H1 (cell line): ENCODE data around the gene ZNF407. TPM values are rescaled to one million over a fixed set of nuclear protein-coding genes. Genes with fewer than 3 reads are reported as not detected.
A peak's percentile ranks its signal among the peaks of the same experiment; 100 is the strongest.

ENCODE experiments used
- CTCF ChIA-PET: fragments of 300-600 bp; sonication (Branson Sonifier 250); formaldehyde crosslinking; loops from one replicate; lab custom pipeline; 2021; ENCODE audit not compliant: partially characterized antibody; lab: Charles Lee
- POLR2A ChIA-PET: fragments of 300-600 bp; sonication (Branson Sonifier 250); formaldehyde crosslinking; loops from one replicate; lab custom pipeline; 2021; ENCODE audit warnings: inconsistent platforms; ENCODE audit not compliant: partially characterized antibody; lab: Charles Lee
- DNase-seq, 2 experiments: peaks; one replicate each; pipeline versions ENCODE4 v3.0.0 to v3.0.0-alpha.2; 2010 to 2022; ENCODE audit warnings: low spot score in 2 of 2, low read depth in 1 of 2, mixed read lengths in 1 of 2
- FAIRE-seq: peaks from 2 replicates; lab custom pipeline; 2011; peaks lifted over from hg19 to GRCh38; lab: Jason Lieb, UNC
- H2AFZ ChIP-seq: 2 replicates; pipeline ENCODE4 v1.8.1; 2012; ENCODE audit warnings: low read length, inconsistent platforms
- H2AK5ac ChIP-seq: 2 replicates; pipeline ENCODE4 v1.6.1; 2013; ENCODE audit warnings: low read depth, low read length
- H2BK120ac ChIP-seq: replicated peaks from 2 replicates; pipeline ENCODE3; 2013; ENCODE audit warnings: low read depth, low read length, inconsistent platforms
- H2BK12ac ChIP-seq: 2 replicates; pipeline ENCODE4 v1.6.1; 2013; ENCODE audit warnings: low read depth, low read length
- H2BK15ac ChIP-seq: 2 replicates; pipeline ENCODE4 v1.6.1; 2013; ENCODE audit warnings: low read length
- H2BK20ac ChIP-seq: 2 replicates; pipeline ENCODE4 v1.6.1; 2013; ENCODE audit warnings: low read length
- H2BK5ac ChIP-seq: 2 replicates; pipeline ENCODE4 v1.6.1; 2013; ENCODE audit warnings: low read depth, low read length
- H3K14ac ChIP-seq: 2 replicates; pipeline ENCODE4 v1.6.1; 2013; ENCODE audit warnings: inconsistent platforms; ENCODE audit not compliant: insufficient read length
- H3K18ac ChIP-seq: 2 replicates; pipeline ENCODE4 v1.6.1; 2013; ENCODE audit warnings: low read length; ENCODE audit errors: extremely low read depth
- H3K23ac ChIP-seq: 2 replicates; pipeline ENCODE4 v1.6.1; 2013; ENCODE audit warnings: inconsistent platforms; ENCODE audit not compliant: insufficient read length
- H3K23me2 ChIP-seq: 2 replicates; pipeline ENCODE4 v1.6.1; 2013; ENCODE audit warnings: low read depth, low read length
- H3K27ac ChIP-seq: 2 replicates; pipeline ENCODE4 v1.6.1; 2011; ENCODE audit warnings: low read depth, low read length, inconsistent platforms
- H3K27me3 ChIP-seq, 4 experiments: replicated peaks in 1 of 4; 1 replicate in 1 of 4; 2 replicates in 3 of 4; pipeline versions ENCODE4 v1.6.1 to v1.8.1; 2011 to 2013; ENCODE audit warnings: low read length in 3 of 4, mild to moderate bottlenecking in 3 of 4, inconsistent platforms in 2 of 4, mixed read lengths in 2 of 4, moderate library complexity in 1 of 4; ENCODE audit not compliant: control insufficient read depth in 3 of 4, insufficient read depth in 3 of 4; ENCODE audit errors: extremely low read depth in 1 of 4
- H3K36me3 ChIP-seq, 4 experiments: 2 replicates each; pipeline versions ENCODE4 v1.6.1 to v1.8.1; 2011 to 2013; ENCODE audit warnings: mild to moderate bottlenecking in 4 of 4, low read length in 3 of 4, moderate library complexity in 2 of 4, control low read depth in 1 of 4, inconsistent platforms in 1 of 4; ENCODE audit not compliant: insufficient read depth in 4 of 4, control insufficient read depth in 2 of 4
- H3K4ac ChIP-seq: replicated peaks from 2 replicates; pipeline ENCODE3; 2013; ENCODE audit warnings: low read length, low read depth, mixed read lengths, inconsistent platforms; ENCODE audit not compliant: insufficient read length
- H3K4me1 ChIP-seq, 4 experiments: replicated peaks in 1 of 4; 1 replicate in 1 of 4; 2 replicates in 3 of 4; pipeline versions ENCODE4 v1.6.1 to v1.8.1; 2011 to 2013; ENCODE audit warnings: low read length in 3 of 4, inconsistent platforms in 2 of 4, mixed read lengths in 1 of 4; ENCODE audit not compliant: insufficient read depth in 4 of 4, control insufficient read depth in 3 of 4
- H3K4me2 ChIP-seq, 2 experiments: 2 replicates each; pipeline versions ENCODE4 v1.6.1 to v1.8.1; 2011 to 2013; ENCODE audit warnings: low read depth in 2 of 2, low read length in 2 of 2, control low read depth in 1 of 2, inconsistent platforms in 1 of 2, mild to moderate bottlenecking in 1 of 2; ENCODE audit not compliant: insufficient read depth in 1 of 2
- H3K4me3 ChIP-seq, 4 experiments: fragments of 200-600, 300-600 bp in 1 of 4; sonication (generic), shearing (Covaris generic), sonication (Bioruptor Twin) in 1 of 4; 2 replicates each; pipeline versions ENCODE4 v1.5.1 to v1.8.1; 2011 to 2016; ENCODE audit warnings: low read length in 4 of 4, low read depth in 3 of 4, control low read depth in 2 of 4, inconsistent platforms in 2 of 4, mild to moderate bottlenecking in 2 of 4, mixed read lengths in 1 of 4, moderate library complexity in 1 of 4; ENCODE audit not compliant: insufficient read depth in 2 of 4; ENCODE audit errors: extremely low read depth in 1 of 4
- H3K56ac ChIP-seq: replicated peaks from 2 replicates; pipeline ENCODE3; 2013; ENCODE audit warnings: low read depth, mild to moderate bottlenecking, mixed read lengths, low read length, inconsistent platforms; ENCODE audit not compliant: insufficient read length
- H3K79me1 ChIP-seq: 2 replicates; pipeline ENCODE4 v1.6.1; 2013; ENCODE audit warnings: low read depth, low read length, control low read depth
- H3K79me2 ChIP-seq, 2 experiments: 2 replicates each; pipeline versions ENCODE4 v1.6.1 to v1.8.1; 2012 to 2013; ENCODE audit warnings: low read length in 2 of 2, mild to moderate bottlenecking in 2 of 2, inconsistent platforms in 1 of 2; ENCODE audit not compliant: insufficient read depth in 2 of 2, control insufficient read depth in 1 of 2
- H3K9ac ChIP-seq, 4 experiments: replicated peaks in 1 of 4; 1 replicate in 1 of 4; 2 replicates in 3 of 4; pipeline versions ENCODE4 v1.6.1 to v1.8.1; 2011 to 2013; ENCODE audit warnings: low read depth in 3 of 4, low read length in 3 of 4, control low read depth in 2 of 4, mild to moderate bottlenecking in 2 of 4, moderate library complexity in 2 of 4, inconsistent platforms in 1 of 4; ENCODE audit errors: extremely low read depth in 1 of 4
- H3K9me3 ChIP-seq, 2 experiments: 2 replicates each; pipeline versions ENCODE4 v1.6.1 to v1.8.1; 2012 to 2013; ENCODE audit warnings: mild to moderate bottlenecking in 2 of 2, moderate library complexity in 2 of 2, control low read depth in 1 of 2, inconsistent platforms in 1 of 2, low read depth in 1 of 2, low read length in 1 of 2, mixed read lengths in 1 of 2; ENCODE audit not compliant: insufficient read depth in 2 of 2
- H4K20me1 ChIP-seq, 2 experiments: replicated peaks in 1 of 2; 2 replicates each; pipeline versions ENCODE3 to v1.8.1; 2011 to 2013; ENCODE audit warnings: inconsistent platforms in 2 of 2, low read length in 2 of 2, mild to moderate bottlenecking in 1 of 2; ENCODE audit not compliant: insufficient read depth in 2 of 2, control insufficient read depth in 1 of 2
- H4K5ac ChIP-seq: 2 replicates; pipeline ENCODE4 v1.6.1; 2013; ENCODE audit warnings: low read length, low read depth, mixed read lengths, inconsistent platforms; ENCODE audit not compliant: insufficient read length
- H4K8ac ChIP-seq: 2 replicates; pipeline ENCODE4 v1.8.0; 2013; ENCODE audit warnings: mild to moderate bottlenecking, moderate library complexity, low read length, inconsistent platforms; ENCODE audit not compliant: insufficient read depth; ENCODE audit errors: extremely low read depth
- H4K91ac ChIP-seq: replicated peaks from 2 replicates; pipeline ENCODE3; 2013; ENCODE audit warnings: low read length, mixed read lengths, inconsistent platforms; ENCODE audit not compliant: insufficient read length
- ASH2L ChIP-seq: fragments of 200-600, 300-600 bp; sonication (generic); IDR thresholded peaks from one replicate; pipeline ENCODE4 v1.7.1; 2017; ENCODE audit warnings: low read length
- BCL11A ChIP-seq, 2 experiments: IDR thresholded peaks; one replicate each; pipeline ENCODE4 v1.6.1; 2011; ENCODE audit warnings: low read depth in 2 of 2, low read length in 2 of 2, mild to moderate bottlenecking in 2 of 2
- CHD2 ChIP-seq: IDR thresholded peaks from 2 replicates; pipeline ENCODE4 v1.6.1; 2012; ENCODE audit warnings: low read length, improper control_type of control experiment
- FOSL1 ChIP-seq: IDR thresholded peaks from 2 replicates; pipeline ENCODE4 v1.6.1; 2011; ENCODE audit warnings: mild to moderate bottlenecking, low read depth, low read length, moderate library complexity; ENCODE audit not compliant: insufficient read depth
- PHF8 ChIP-seq: fragments of 200-600 bp; sonication (generic); conservative IDR thresholded peaks from 2 replicates; pipeline ENCODE4 v1.7.1; 2012; ENCODE audit warnings: low read depth, mild to moderate bottlenecking, inconsistent platforms, low read length, moderate library complexity
- RNF2 ChIP-seq: fragments of 200-900, 300-1000 bp; sonication (generic); IDR thresholded peaks from 2 replicates; pipeline ENCODE4 v1.7.1; 2016; ENCODE audit warnings: borderline replicate concordance, low read depth, mild to moderate bottlenecking, antibody characterized with exemption, low read length; ENCODE audit not compliant: poor library complexity, severe bottlenecking; ENCODE audit errors: missing control alignments
- SIRT6 ChIP-seq: IDR thresholded peaks from one replicate; pipeline ENCODE4 v1.7.1; 2012; ENCODE audit warnings: low read length, inconsistent platforms
- SP4 ChIP-seq: IDR thresholded peaks from 2 replicates; pipeline ENCODE4 v1.6.1; 2012; ENCODE audit warnings: low read length, inconsistent platforms
- TAF1 ChIP-seq: IDR thresholded peaks from 2 replicates; pipeline ENCODE4 v1.6.1; 2011; ENCODE audit warnings: mild to moderate bottlenecking, low read depth, low read length
- WGBS, 2 experiments: shearing (Covaris generic) in 1 of 2; methylation state at CpG; one replicate each; pipeline versions ENCODE4 v1.1.6 to v1.1.7; 2013 to 2015; ENCODE audit warnings: low lambda C conversion rate in 2 of 2, mixed read lengths in 2 of 2, inconsistent platforms in 1 of 2, low coverage in 1 of 2, missing lambda C conversion rate in 1 of 2; ENCODE audit not compliant: insufficient replicate concordance in 2 of 2, insufficient coverage in 1 of 2, insufficient read length in 1 of 2; ENCODE audit errors: extremely low coverage in 1 of 2, missing lambda C conversion rate in 1 of 2; 5-methylcytosine and 5-hydroxymethylcytosine counted together
- polyA plus RNA-seq, 7 experiments: library from polyadenylated mRNA; depleted of rRNA in 3 of 7; stranded (reverse) in 5 of 7; unstranded in 2 of 7; fragments of >200 nt in 5 of 7; fragments of 200-250 nt in 2 of 7; gene quantifications; 1 replicate in 5 of 7; 2 replicates in 1 of 7; 4 replicates in 1 of 7; pipeline versions ENCODE4 v1.2.1 to v1.2.3, GENCODE V29; 2011 to 2013; ENCODE audit warnings: missing spikeins in 2 of 7, mixed read lengths in 2 of 7
- total RNA-seq: library from RNA; stranded (reverse); fragmentation: NEBNext Ultra II Directional; extraction: Animal tissue kit (Norgen Biotek cat#: 25700); gene quantifications from 2 replicates; pipeline ENCODE4 v1.2.1, GENCODE V29; 2021
- TF ChIP-seq, protein P1 (sequence below): IDR thresholded peaks from 2 replicates; pipeline ENCODE4 v1.6.1; 2012; ENCODE audit warnings: low read length, inconsistent platforms

Gene ZNF407
- total and polyA plus RNA-seq, 2 of the 8 experiments (the other 6 are each of a cell fraction or from before 2014, with no cell fraction given), result 1.5 to 6.8 TPM

DNA sequence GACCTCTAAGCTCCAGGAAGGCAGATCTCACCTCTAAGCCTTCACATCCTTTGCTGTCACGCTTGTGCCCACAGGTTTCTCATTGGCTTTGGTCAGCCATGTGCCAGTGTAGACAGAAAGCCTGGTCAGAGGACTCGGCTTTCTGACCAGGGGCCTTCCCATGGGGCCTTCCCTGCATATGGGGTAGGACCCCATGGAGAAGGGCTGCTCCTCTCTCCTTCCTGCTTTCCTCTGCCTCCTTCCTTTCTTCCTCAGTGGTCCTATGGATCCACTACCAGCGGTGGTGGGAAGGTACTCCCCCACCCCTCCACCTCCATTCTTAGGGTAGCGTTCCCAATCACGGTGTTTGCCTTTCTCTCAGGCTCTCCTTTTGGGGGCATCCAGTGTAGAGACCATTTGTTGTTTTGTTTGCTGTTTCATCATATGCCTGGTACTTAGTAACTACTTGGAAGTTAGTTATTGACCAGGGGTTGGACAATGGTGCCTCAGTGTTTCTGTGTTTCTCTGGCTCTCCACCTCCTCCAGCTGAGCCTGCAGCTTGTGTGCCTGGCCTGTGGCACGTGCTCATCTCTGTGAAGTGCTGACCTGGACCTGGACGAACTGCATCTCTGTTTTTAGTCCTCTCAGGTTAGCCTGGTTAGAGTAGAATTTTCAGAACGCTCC, 71.6 kb downstream of the ZNF407 start:
- POLR2A ChIA-PET, result no interaction called here
- no peak overlapping the region for H4K5ac ChIP-seq
- no peak overlapping the region for H3K4ac ChIP-seq
- no peak overlapping the region for H3K27ac ChIP-seq
- no peaks in the 10 kb centered on the region for H3K9me3 ChIP-seq
- H3K79me1 ChIP-seq, result no peaks in the 10 kb centered on the region
- no peak overlapping the region for H3K23ac ChIP-seq
- H3K23me2 ChIP-seq, result no peaks in the 10 kb centered on the region
- H2BK15ac ChIP-seq, result no peak overlapping the region
- H3K18ac ChIP-seq, result no peak overlapping the region
- TF ChIP-seq CHD2, result no peak
- TF ChIP-seq BCL11A (IDR thresholded peaks at IDR 0.05; ENCODE audit: low read depth in 2 of 2, low read length in 2 of 2), result no peak
- TF ChIP-seq RNF2, result no peak
- no peak for TF ChIP-seq TAF1
- TF ChIP-seq, protein P1, sequence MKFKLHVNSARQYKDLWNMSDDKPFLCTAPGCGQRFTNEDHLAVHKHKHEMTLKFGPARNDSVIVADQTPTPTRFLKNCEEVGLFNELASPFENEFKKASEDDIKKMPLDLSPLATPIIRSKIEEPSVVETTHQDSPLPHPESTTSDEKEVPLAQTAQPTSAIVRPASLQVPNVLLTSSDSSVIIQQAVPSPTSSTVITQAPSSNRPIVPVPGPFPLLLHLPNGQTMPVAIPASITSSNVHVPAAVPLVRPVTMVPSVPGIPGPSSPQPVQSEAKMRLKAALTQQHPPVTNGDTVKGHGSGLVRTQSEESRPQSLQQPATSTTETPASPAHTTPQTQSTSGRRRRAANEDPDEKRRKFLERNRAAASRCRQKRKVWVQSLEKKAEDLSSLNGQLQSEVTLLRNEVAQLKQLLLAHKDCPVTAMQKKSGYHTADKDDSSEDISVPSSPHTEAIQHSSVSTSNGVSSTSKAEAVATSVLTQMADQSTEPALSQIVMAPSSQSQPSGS, result no peak
- no peak for TF ChIP-seq SIRT6
- TF ChIP-seq SP4, result no peak
- no peak for TF ChIP-seq ASH2L
- TF ChIP-seq PHF8, result no peak
- TF ChIP-seq FOSL1, result no peak
- TF ChIP-seq, all 59 proteins: peak for 0
- H3K4me2 ChIP-seq, result no peak overlapping the region
- no peak overlapping the region for H2AFZ ChIP-seq
- H4K20me1 ChIP-seq, result no peaks in the 10 kb centered on the region
- H2BK120ac ChIP-seq, result no peak overlapping the region
- FAIRE-seq, result no peak
- no peak overlapping the region for H4K91ac ChIP-seq
- no peak for DNase-seq
- H3K27me3 ChIP-seq, result no peaks in the 10 kb centered on the region
- no peak overlapping the region for H2BK20ac ChIP-seq
- H3K36me3 ChIP-seq, result no peaks in the 10 kb centered on the region
- peak overlapping the region; percentile 72; the same call in 1 of the 2 replicates for H2AK5ac ChIP-seq
- H3K9ac ChIP-seq, result no peak overlapping the region
- H3K79me2 ChIP-seq, result no peaks in the 10 kb centered on the region
- no peak overlapping the region for H3K4me3 ChIP-seq
- no peak overlapping the region for H2BK5ac ChIP-seq
- H3K4me1 ChIP-seq, result no peaks in the 10 kb centered on the region
- CTCF ChIA-PET, result no interaction called here
- no peak overlapping the region for H4K8ac ChIP-seq
- no peak overlapping the region for H2BK12ac ChIP-seq
- 93% methylated on average over 8 of the region's 8 CpGs; no CpG with 5 or more reads in 1 of the 2 experiments for WGBS, 2 experiments
- H3K56ac ChIP-seq, result no peak overlapping the region
- H3K14ac ChIP-seq, result no peak overlapping the region
